Endothelial cell of umbilical vein (primary cell): ENCODE results near the gene NBEA. TPM values are rescaled to one million over a fixed set of nuclear protein-coding genes. Genes with fewer than 3 reads are reported as not detected.

Source experiments
- BruUV-seq: library from RNA; stranded (reverse); fragments of 400-500 nt; replicated peaks from 2 replicates; lab custom pipeline; 2021; lab: Mats Ljungman, UMichigan
- CTCF ChIA-PET: fragments of 300-600, 350-600 bp; sonication (Branson Sonifier 250); formaldehyde crosslinking; loops from one replicate; lab custom pipeline; 2021; ENCODE audit warnings: antibody characterized with exemption, inconsistent platforms; lab: Charles Lee
- POLR2A ChIA-PET: fragments of 300-600, 350-600 bp; sonication (Branson Sonifier 250); formaldehyde crosslinking; loops from one replicate; lab custom pipeline; 2021; ENCODE audit warnings: antibody characterized with exemption, inconsistent platforms; lab: Charles Lee
- DNase-seq: peaks from one replicate; pipeline ENCODE4 v3.0.0-alpha.2; 2011; ENCODE audit warnings: low read depth, low spot score
- FAIRE-seq: peaks from 2 replicates; lab custom pipeline; 2011; peaks lifted over from hg19 to GRCh38; lab: Jason Lieb, UNC
- H2AFZ ChIP-seq: 2 replicates; pipeline ENCODE4 v1.6.0; 2012; ENCODE audit warnings: low read depth, low read length, control low read depth, inconsistent platforms
- H3K27ac ChIP-seq: 2 replicates; pipeline ENCODE4 v1.5.1; 2011; ENCODE audit warnings: low read depth, mild to moderate bottlenecking, control low read depth, low read length, moderate library complexity; ENCODE audit not compliant: insufficient read depth
- H3K27me3 ChIP-seq, 2 experiments: 2 replicates each; pipeline versions ENCODE4 v1.6.0 to v1.6.1; 2011; ENCODE audit warnings: low read length in 2 of 2, mixed read lengths in 1 of 2; ENCODE audit not compliant: control insufficient read depth in 2 of 2, insufficient read depth in 2 of 2
- H3K36me3 ChIP-seq, 2 experiments: 2 replicates in 1 of 2; 3 replicates in 1 of 2; pipeline ENCODE4 v1.5.1; 2011; ENCODE audit warnings: low read length in 2 of 2, mild to moderate bottlenecking in 1 of 2, moderate library complexity in 1 of 2; ENCODE audit not compliant: control insufficient read depth in 2 of 2, insufficient read depth in 2 of 2; ENCODE audit errors: extremely low read depth in 1 of 2
- H3K4me1 ChIP-seq: 3 replicates; pipeline ENCODE4 v1.5.1; 2011; ENCODE audit warnings: mild to moderate bottlenecking, low read length; ENCODE audit not compliant: control insufficient read depth, insufficient read depth; ENCODE audit errors: extremely low read depth
- H3K4me2 ChIP-seq: 2 replicates; pipeline ENCODE4 v1.6.1; 2011; ENCODE audit warnings: low read length, control low read depth, mixed read lengths; ENCODE audit not compliant: insufficient read depth
- H3K4me3 ChIP-seq, 3 experiments: fragments of 200-600 bp in 1 of 3; sonication (generic), shearing (Covaris generic) in 1 of 3; replicated peaks in 1 of 3; 2 replicates each; pipeline ENCODE4 v1.5.1; 2011 to 2016; ENCODE audit warnings: control low read depth in 3 of 3, low read length in 3 of 3, mild to moderate bottlenecking in 2 of 3, inconsistent platforms in 1 of 3, low read depth in 1 of 3, moderate library complexity in 1 of 3; ENCODE audit not compliant: insufficient read depth in 1 of 3
- H3K79me2 ChIP-seq: 2 replicates; pipeline ENCODE4 v1.6.0; 2012; ENCODE audit warnings: low read length, inconsistent platforms; ENCODE audit not compliant: control insufficient read depth, insufficient read depth
- H3K9ac ChIP-seq: replicated peaks from 2 replicates; pipeline ENCODE3; 2011; ENCODE audit warnings: low read length, control low read depth; ENCODE audit not compliant: insufficient read depth; ENCODE audit errors: extremely low read depth
- H3K9me1 ChIP-seq: replicated peaks from 3 replicates; pipeline ENCODE4 v1.6.0; 2011; ENCODE audit warnings: mild to moderate bottlenecking, low read length; ENCODE audit not compliant: control insufficient read depth, insufficient read depth; ENCODE audit errors: extremely low read depth
- H3K9me3 ChIP-seq: replicated peaks from 2 replicates; pipeline ENCODE4 v1.5.1; 2012; ENCODE audit warnings: low read length, inconsistent platforms; ENCODE audit not compliant: control insufficient read depth, insufficient read depth
- H4K20me1 ChIP-seq: replicated peaks from 2 replicates; pipeline ENCODE3; 2011; ENCODE audit warnings: mild to moderate bottlenecking, low read length; ENCODE audit not compliant: control insufficient read depth, insufficient read depth; ENCODE audit errors: extremely low read depth
- CTCF ChIP-seq, 2 donors: IDR thresholded peaks; 1 replicate in 1 of 2; 2 replicates in 1 of 2; pipeline ENCODE4 v1.5.1; 2011; ENCODE audit warnings: low read length in 2 of 2, mild to moderate bottlenecking in 2 of 2, moderate library complexity in 2 of 2, control low read depth in 1 of 2, inconsistent platforms in 1 of 2, low read depth in 1 of 2; ENCODE audit not compliant: insufficient read depth in 1 of 2; ENCODE audit errors: extremely low read depth in 1 of 2
- EZH2 ChIP-seq: IDR thresholded peaks from 2 replicates; pipeline ENCODE4 v1.6.1; 2012; ENCODE audit warnings: borderline replicate concordance, low read depth, mild to moderate bottlenecking, moderate library complexity, low read length, inconsistent platforms; ENCODE audit not compliant: severe bottlenecking
- FOS ChIP-seq: IDR thresholded peaks from 2 replicates; pipeline ENCODE4 v1.6.1; 2011; ENCODE audit warnings: mild to moderate bottlenecking, low read length, moderate library complexity, borderline replicate concordance; ENCODE audit not compliant: insufficient read depth
- GATA2 ChIP-seq: IDR thresholded peaks from 2 replicates; pipeline ENCODE4 v1.7.0; 2011; ENCODE audit warnings: low read depth, mild to moderate bottlenecking, moderate library complexity, mixed read lengths, low read length; ENCODE audit not compliant: insufficient read length, insufficient read depth
- JUN ChIP-seq: IDR thresholded peaks from 2 replicates; pipeline ENCODE4 v1.6.1; 2011; ENCODE audit warnings: borderline replicate concordance, low read depth; ENCODE audit not compliant: insufficient read length, insufficient read depth
- MAX ChIP-seq: IDR thresholded peaks from 2 replicates; pipeline ENCODE4 v1.6.1; 2011; ENCODE audit not compliant: insufficient read depth, insufficient read length
- MYC ChIP-seq: IDR thresholded peaks from one replicate; pipeline ENCODE4 v1.6.1; 2011; ENCODE audit warnings: mild to moderate bottlenecking, low read depth, low read length
- POLR2A ChIP-seq: IDR thresholded peaks from 2 replicates; pipeline ENCODE4 v1.6.1; 2012; ENCODE audit warnings: low read depth, mild to moderate bottlenecking, control low read depth, low read length
- POLR2AphosphoS5 ChIP-seq: IDR thresholded peaks from 2 replicates; pipeline ENCODE4 v1.6.1; 2012; ENCODE audit warnings: low read depth, mild to moderate bottlenecking, control low read depth, low read length, moderate library complexity; ENCODE audit not compliant: insufficient read depth
- dilution Hi-C: fragments of 300-500 bp; cut with MboI; formaldehyde crosslinking; loops from one replicate; pipeline ENCODE4 v1.15.0; 2019; ENCODE audit warnings: low sequenced_read_pairs; ENCODE audit not compliant: extremely low pct_ligation_motif_present
- intact Hi-C: fragments of 100-400 bp; cut with micrococcal nuclease; formaldehyde crosslinking; loops from one replicate; pipeline ENCODE4 v1.10.0; 2022
- polyA plus RNA-seq, 4 experiments: library from polyadenylated mRNA; depleted of rRNA in 3 of 4; stranded (reverse) in 3 of 4; unstranded in 1 of 4; fragments of >200 nt; gene quantifications; 2 replicates each; pipeline versions ENCODE4 v1.2.1 to v1.2.3, GENCODE V29; 2011 to 2012; ENCODE audit warnings: missing spikeins in 1 of 4
- total RNA-seq: library from RNA; stranded (reverse); gene quantifications from 2 replicates; pipeline ENCODE4 v1.2.3, GENCODE V29; 2021

NBEA gene
- total and polyA plus RNA-seq, 2 donors (not counting 3 experiments of a cell fraction or from before 2014, with no cell fraction given) = 3.0 to 4.8 TPM

GRCh38 chr13:35354285-35354684 lies 412.2 kb downstream of the NBEA start:
- BruUV-seq = no TSS peak
- Histone ChIP-seq H2AFZ (no peak overlapping the region), H4K20me1 (no peaks in the 10 kb centered on the region), H3K9ac (no peak overlapping the region), H3K9me3 (no peaks in the 10 kb centered on the region), H3K27me3 (no peaks in the 10 kb centered on the region), H3K36me3 (no peaks in the 10 kb centered on the region), H3K4me3 (no peak overlapping the region), H3K4me1 (peaks cover 14% of the 10 kb centered on the region), H3K27ac (no peak overlapping the region), H3K79me2 (no peaks in the 10 kb centered on the region), H3K4me2 (no peak overlapping the region), H3K9me1 (no peaks in the 10 kb centered on the region)
- CTCF ChIA-PET = interaction anchor here (1.0 kb wide), 1 partner anchor 15 kb away, joined by 3 read pairs; no protein-coding TSS in a partner anchor
- POLR2A ChIA-PET = no interaction called here
- FAIRE-seq (no peak), DNase-seq (no peak)
- intact Hi-C loops = no loop called here
- dilution Hi-C loops = no loop called here
- TF ChIP-seq MYC (no peak), GATA2 (no peak), CTCF (IDR thresholded peaks at IDR 0.05; ENCODE audit: extremely low read depth in 1 of 2, insufficient read depth in 1 of 2, low read depth in 1 of 2, low read length in 2 of 2) (no peak), POLR2AphosphoS5 (no peak), JUN (no peak), MAX (no peak), FOS (no peak), POLR2A (no peak), EZH2 (no peak)
